Measurements from ENCODE around the gene TMEM120B.
"Not testable (repeated sequence)": the region's sequence is repeated elsewhere in the genome, so short reads cannot be mapped to it uniquely, and the experiment has no call there.

The TMEM120B gene

DNA sequence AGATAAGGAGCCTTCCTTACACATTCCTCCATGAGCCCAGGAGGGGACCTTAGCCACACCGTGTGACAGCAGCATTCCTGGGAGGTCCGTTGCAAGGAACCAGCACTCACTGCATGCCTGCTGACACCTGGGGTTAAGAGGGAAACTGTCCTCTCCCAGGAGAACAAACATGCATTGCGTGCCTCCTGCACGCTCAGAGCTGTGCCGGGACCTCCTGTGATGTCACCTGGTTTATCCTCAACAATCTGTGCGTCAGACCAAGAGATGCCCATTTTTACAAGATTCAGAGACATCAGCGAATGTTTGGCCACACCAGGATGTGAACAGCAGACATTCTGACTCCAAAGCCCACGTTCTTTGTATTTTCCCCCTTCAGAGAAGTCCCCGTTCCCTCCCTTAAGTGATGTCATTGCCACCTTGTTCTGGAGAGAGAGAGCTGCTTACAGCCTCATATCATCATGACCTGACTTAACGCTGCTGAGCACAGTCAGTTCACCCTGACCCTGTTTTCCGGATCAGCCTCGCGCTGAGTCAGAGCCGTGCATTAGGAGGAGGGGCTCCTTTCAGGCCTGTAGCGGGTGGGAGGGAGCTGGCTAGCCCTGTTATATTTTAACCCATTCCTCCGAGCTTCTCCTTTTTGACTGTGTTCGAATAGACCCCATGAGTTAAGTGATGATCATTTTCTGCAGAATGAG, 36.2 kb downstream of the TMEM120B start:
- peak; percentile 39 for DNase-seq

DNA sequence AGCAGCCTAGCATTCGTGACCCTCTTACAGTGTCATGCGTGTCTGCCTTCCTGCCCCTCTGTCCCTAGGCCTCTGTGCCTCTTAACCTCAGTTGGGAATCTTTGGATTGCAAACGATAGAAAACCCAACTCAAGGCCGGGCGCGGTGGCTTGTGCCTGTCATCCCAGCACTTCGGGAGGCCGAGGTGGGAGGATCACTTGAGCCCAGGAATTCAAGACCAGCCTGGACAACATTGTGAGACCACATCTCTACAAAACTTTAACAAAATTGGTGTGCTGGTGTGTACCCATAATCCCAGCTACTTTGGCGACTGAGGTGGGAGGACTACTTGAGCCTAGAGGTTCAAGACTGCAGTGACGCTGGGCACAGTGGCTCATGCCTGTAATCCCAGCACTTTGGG, 36.7 kb downstream of the TMEM120B start:
- DNase-seq: no peak

DNA sequence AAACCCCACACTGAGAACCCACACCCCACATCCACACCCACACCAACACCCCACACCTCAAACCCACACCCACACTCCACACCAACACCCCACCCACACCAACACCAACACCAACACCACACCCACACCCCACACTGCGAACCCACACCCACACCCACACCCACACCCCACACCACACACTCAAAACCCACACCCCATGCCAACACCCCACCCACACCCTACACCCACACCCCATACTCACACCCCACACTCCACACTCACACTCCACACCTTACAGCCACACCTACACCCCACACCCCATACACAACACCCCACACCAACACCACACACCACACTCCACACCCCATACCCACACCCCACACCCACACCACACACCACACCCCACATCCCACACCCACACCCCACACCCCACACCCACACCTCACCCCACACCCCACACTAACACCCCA, 38.0 kb downstream of the TMEM120B start:
- no peak for DNase-seq

DNA sequence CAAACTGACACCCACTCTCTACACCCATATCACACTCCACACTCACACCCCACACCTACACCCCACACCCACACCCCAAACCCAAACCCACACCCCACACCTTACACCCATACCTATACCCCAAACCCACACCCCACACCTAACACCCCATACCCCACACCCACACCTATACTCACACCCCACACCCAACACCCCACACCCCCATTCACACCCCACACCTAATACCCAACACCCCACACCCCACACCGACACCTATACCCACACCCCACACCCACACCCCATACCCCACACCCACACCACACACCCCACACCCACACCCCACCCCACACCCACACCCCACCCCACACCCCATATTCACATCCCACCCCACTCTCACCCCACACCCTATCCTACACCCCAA, 38.5 kb downstream of the TMEM120B start:
- DNase-seq: no peak

DNA sequence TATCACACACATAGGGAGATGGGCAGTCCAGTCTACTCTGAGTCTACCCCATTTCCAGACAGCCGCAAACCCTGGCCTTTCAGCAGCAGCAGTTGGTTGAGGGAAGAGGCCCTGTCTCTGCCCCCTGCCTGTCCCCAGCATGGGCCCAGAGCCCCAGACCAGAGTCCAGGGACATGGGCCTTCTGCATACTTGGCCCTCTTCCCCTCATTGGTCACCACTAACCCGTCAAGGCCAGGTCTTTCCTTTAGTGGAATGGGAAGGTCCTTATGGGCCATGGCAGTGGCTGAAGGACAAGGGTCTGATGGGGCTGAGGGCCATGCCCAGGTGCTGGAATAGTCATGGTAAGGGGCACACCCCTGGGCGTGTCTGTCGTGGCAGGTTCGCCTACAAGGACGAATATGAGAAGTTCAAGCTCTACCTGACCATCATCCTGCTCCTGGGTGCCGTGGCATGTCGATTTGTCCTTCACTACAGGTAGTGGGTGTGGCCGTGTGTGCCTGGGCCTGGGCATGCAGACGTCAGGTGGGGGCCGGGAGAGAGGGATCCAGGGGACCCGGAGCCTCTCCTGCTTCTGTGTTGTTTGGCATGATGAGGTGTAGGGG, 39.3 kb downstream of the TMEM120B start:
- no peak for DNase-seq

DNA sequence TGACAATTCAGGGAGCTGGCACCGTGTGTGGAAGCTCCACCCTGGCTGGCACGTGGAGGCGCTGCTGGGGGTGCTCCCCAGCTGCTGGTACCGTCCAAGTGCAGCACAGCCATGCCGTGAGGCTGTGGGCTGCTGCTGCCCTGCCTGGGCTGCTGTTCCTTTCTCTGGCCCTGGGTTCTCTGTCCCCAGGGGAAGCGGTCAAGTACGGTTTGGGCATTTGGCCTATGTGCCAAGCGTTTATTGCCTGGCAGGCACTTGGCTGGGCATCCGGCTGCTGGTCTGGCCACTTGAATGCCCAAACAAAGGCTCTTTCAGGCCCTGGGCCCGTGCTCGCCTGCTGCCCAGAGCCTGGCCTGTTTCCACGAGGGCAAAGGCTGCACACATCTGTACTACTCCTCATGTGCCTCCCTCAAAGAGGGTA, 41.3 kb downstream of the TMEM120B start:
- no peak for DNase-seq

DNA sequence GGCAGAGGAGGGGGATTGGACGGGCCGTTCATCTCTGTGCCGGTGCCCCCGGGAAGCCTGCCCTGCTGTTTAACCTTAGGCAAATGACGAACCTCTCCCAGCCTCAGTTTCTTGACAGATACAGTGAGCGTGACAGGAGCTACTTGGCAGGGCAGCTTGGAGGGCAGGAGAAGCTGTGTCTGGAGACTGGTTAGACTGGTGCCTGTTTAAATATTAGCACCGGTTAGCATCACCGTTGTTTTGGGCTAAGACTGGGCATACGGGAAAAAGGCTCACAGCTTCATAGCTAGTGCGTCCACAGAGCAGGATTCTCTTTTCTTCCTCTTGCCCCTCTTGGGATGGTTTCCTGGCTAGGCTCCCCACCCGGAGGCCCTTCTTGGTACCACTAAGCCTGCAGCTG, 42.3 kb downstream of the TMEM120B start:
- no peak for DNase-seq

DNA sequence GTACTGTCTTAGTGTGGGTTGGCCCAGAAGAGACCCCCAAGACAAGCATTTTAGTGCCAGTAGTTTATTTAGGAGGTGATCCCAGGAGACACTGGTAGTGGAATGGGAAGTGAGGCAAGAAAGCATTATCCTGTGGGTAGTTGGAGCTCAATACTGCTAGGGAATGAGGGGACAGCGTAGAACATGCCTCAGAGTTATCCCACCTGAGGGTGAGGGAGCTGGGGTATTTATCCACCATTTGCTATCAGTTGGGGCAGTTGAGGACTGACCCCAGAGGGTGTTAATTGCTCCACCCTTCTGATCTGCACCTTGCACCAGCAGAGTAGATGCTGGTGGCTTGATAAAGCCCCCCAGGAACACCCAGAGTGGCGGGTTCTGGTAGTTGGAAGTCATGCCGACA, 43.0 kb downstream of the TMEM120B start:
- DNase-seq: no peak

DNA sequence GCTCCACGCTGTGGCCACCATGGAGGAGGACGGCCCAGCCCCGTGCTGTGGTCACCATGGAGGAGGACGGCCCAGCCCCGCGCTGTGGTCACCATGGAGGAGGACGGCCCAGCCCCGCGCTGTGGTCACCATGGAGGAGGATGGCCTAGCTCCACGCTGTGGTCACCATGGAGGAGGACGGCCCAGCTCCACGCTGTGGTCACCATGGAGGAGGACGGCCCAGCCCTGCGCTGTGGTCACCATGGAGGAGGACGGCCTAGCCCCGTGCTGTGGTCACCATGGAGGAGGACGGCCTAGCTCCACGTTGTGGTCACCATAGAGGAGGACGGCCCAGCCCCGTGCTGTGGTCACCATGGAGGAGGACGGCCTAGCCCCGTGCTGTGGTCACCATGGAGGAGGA, 46.0 kb downstream of the TMEM120B start:
- DNase-seq: not testable (repeated sequence)

DNA sequence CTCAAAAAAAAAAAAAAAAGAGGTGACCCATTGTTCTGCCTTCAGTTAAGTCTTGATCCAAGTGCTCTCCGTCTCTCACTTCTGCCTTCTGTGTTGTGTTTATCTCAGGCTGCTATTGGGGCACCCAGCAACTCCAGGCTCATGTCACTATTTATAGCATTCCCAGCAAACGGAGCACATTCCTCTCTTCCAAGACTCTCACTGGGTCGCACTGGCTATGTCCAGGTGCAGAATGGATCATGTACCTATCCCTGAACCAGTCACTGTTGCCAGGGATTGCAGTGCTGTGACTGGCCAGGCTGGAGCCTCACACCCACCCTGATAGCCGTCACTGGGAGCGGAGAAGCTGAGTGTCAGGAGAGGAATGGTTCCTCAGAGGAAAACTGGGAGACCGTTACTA, 49.7 kb downstream of the TMEM120B start:
- DNase-seq: no peak

DNA sequence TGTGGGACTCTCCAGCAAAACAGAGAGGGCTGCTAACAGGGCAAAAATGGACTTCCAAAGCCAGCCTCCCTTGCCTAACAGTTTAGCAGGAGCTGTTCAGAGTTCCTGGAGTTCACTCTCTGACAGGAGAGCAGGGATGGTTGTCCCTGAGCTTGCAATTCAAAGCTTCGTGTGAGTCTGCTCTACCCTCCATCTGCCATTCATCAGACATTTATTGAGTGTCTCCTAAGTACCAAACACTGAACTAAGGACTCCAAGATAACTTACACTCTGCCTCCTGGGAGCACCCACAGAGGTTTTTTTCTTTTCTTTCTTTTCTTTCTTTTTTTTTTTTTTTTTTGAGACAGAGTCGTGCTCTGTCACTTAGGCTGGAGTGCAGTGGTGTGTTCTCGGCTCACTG, 52.3 kb downstream of the TMEM120B start:
- DNase-seq: no peak

DNA sequence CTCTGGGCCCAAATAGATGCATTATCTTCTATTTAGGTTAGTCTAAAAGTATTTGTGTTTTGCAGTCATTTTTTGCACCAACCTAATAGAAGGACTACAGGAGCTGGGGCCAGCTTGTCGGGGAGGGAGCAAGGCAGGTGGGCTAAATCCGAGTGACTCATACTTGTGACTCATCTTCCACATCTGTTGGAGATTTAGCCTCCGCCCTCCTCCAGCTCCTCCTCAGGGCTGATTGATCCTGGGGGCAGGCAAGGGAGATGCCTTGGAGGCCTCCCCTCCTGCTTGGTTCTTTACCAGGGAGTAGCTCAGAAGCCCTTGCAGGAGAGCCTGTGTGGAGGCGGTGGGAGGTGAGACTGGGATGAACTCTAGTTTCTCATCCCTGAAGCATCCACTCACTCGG, 53.0 kb downstream of the TMEM120B start:
- DNase-seq: no peak

DNA sequence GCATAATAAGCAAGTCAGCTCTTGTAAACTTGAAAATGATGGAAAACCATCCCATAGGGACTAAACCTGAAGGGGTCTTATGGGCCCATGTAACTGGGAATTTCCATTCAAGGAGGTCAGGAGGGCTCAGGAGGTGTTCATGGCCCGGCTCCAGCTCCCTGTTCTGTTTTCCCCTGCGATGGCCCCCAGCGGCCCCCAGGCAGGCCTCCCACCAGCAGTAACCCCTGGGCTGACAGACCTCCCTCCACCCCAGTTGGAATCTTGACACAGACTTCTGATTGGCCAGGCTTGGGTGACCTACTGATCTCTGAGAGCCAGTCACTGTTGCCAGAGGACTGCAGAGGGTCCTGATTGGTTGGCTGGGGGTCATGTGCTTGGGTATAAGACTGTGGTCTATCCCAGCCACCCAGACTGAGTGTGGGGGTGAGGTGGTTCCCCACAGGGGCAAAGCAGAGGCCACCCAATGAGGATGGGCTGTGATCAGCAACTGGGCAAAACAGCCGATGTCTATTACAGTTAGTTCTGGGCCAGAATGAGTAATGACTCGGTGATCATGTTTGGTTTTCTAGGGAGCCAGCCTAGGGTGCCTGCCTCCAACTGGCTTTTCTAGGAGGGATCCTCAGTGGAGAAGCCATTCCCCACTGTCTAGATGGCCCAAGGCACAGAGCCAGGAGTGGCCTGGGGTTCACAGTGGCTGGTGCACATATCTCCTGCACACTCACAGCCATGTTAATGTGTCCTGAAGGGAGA, 53.9 kb downstream of the TMEM120B start:
- no peak for DNase-seq

DNA sequence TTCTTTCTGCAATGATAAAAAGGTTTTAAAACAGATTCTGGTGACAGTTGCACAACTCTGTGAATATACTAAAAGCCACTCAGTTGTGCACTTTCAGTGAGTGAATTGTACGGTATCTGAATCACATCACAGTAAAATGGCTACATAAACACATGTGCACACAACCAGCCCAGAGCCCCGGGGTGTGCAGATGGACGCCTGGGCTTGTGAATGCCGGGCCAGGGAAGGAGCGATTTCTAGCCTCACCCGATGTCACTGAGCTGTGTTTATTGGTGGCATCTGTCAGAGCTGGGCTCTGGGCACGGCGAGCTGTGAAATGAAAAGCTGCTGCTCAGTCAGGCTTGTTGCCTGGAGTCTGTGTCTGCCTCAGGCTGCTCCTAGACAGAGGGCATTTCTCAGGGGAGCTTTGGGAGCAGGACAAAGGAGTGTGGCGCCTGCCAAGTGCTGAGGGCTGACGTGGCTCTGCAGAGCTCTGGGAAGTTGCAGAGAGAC, 55.0 kb downstream of the TMEM120B start:
- no peak for DNase-seq

DNA sequence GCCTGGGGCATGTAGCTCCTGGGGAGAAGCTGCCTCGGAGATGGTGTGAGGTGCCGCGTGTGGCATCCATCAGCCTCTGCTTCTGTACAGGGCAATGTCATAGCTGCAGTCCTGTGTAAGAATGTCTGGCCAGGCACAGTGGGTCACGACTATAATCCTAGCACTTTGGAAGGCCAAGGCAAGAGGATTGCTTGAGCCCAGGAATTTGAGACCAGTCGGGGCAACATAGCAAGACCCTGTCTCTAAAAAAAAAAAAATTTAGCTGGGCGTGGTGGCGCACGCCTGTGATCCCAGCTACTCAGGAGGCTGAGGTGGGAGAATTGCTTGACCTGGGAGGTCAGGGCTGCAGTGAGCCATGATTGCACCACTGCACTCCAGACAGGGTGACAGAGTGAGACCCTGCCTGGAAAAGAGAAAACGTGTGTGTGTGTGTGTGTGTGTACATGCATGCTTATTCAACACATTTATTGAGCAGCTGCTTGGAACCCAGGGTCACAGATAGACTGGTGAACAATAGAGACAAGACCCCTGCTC, 56.8 kb downstream of the TMEM120B start:
- no peak for DNase-seq

DNA sequence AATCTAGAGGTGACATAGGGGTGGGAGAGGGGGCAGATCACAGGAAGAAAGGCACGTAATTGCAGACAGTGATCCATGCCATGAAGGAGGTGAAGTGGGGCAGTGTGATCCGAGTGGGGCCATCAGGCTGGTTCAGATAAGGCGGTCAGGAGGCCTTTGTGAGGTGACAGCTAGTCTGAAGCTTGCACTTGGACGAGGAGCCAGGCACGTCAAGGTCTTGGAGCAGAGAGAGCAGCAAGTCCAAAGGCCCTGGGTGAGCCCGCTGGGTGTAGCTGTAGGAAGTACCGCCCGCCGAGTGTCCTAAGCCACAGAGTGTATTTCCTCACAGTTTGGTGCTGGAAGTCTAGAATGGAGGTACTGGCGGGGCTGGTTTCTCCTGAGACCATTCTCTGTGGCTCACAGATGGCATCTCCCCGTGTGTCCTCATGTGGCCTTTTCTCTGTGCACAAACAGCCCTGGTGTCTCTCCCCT, 57.3 kb downstream of the TMEM120B start:
- DNase-seq: no peak

DNA sequence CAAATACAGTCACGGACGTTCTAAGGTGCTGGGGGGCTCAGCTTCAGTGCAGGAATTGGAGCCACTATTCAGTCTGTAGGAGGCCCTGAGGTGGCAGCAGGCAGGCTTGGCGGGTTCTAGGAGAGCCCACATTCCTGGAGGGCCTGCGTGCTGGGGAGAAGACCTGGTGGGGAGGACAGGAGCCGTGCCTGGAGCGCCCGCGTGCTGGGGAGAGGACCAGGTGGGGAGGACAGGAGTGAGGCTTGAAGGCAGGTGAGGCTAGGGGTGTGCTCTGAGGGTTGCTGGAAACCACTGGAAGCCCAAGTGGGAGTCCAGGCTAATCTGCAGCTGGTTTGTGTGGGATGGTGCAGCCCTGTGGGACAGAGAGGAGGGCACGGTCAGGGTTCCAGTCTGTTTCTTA, 57.8 kb downstream of the TMEM120B start:
- DNase-seq: no peak

DNA sequence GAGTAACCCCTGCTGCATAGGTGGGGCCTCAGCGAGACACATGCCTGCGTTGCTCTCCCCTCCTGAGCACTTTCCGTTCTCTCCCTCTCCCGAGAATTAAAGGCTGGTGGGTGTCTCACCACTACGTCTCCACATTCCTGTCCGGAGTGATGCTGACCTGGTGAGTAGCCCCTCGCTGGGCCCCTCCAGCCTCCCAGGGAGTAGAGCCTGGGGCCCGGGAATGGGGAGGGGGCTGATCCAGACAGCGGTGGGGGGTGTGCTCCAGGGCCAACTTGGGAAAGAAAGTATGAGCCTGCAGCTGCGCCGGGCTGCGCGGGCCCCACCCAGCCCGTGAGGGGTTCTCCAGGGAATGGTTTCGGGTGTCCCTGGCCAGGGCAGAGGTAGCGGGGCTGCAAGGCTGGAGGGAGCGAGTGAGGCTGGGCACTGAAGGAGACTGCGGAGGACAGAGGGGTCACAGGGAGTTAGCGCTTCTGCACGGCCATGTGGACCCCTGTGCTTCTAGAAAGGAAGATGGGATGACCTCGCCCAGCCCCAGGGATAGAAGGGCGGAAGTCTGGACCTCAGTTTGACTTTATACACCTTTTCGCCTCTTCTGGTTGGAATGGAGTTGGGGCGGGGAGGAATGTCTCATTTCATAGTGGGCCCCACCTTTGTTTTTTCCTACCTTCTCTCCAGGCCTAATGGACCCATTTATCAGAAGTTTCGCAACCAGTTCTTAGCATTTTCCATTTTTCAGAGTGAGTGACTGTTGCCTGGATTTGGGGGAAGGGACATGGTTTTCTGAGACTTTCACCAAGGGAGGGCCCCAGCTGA, 58.5 kb downstream of the TMEM120B start:
- DNase-seq: no peak

DNA sequence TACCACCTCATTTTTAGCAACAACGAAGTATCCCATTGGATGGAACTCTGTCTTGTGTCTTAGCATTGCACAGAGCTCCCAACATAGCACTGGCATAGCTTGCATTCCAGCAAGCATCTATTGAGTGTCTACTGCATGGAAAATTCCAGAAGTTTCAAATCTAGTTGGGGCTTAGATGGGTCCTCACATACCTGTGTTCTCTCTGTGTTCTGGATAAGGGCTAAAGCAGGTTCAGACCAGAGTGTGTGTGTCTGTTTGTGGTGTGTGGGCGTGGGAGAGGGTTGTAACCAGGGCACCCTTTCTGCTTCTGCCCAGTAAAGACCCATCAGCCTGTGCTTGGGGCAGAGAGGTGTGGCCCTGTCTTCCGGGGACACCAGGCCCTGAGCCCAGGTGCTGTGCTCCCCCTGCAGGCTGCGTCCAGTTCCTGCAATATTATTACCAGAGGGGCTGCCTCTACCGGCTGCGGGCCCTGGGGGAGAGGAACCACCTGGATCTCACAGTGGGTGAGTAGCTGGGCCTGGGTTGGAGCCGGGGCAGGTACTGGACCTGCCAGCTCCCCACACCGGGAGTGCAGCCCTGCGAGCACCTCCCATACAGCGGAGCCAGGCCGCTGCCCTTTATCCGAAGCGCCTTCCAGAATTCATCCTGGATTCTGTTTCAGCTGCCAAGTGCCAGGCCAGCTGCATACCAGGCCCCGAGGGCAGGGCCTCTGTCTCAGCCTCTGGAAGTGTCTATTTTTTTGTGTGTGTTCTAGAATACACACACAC, 60.6 kb downstream of the TMEM120B start:
- peak; percentile 78 for DNase-seq

DNA sequence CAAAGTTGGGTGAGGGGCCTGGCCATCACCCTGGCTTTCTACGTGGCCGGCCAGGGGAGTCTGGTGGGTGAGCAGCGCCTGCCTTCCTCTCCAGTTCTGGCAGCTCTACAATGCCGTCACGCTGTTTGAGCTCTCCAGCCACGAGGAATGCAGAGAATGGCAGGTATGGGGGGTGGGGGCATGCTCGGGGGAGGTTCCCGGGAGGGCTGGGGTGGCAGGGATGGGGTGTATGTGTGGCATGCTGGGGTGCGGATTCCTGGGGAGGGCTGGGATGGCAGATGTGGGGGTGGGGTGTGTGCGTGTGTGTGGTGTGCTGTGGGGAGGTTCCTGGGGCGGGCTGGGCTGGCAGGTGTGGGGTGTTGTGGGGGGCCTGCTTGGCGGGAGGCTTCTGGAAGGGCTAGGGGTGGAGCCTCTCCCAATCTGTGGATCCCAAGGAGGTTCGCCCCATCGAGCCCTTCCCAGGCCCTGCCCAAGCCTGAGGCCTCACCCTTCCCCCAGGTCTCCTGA, 62.5 kb downstream of the TMEM120B start:
- DNase-seq: no peak

DNA sequence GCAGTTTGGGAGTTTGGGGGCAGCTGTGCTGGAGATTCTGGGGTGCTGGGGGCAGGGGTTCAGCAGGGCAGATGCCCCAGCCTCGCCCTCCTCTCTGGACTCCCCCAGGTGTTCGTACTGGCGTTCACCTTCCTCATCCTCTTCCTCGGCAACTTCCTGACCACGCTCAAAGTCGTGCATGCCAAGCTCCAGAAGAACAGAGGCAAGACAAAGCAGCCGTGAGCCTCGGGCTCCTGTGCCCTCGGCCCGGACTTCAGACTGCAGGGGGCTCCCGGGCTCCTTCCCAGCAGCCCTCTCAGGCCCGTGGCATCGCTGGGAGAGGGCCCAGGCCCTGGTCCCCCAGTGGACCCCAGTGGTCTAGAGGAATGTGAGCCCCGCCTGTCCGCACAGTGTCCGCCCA, 62.9 kb downstream of the TMEM120B start:
- DNase-seq: no peak

Data from activated naive CD4-positive, alpha-beta T cell treated with anti-CD3 and anti-CD28 coated beads, Interleukin-2, amount 50 U/mL, for 16 hours (primary cell).